Right lobe of liver (tissue), 6 donors: ENCODE measurements around the gene OBSCN. TPM values are rescaled to one million over a fixed set of nuclear protein-coding genes. Genes with fewer than 3 reads are reported as not detected.

Experiments used
- ATAC-seq, 4 donors: fragments of 200-7000 bp; cut with Tn5 transposase; one replicate each; pipeline ENCODE4 v1.9.1; 2020; ENCODE audit warnings: mild to moderate bottlenecking in 4 of 4, moderate library complexity in 4 of 4
- DNase-seq, 3 donors: peaks; one replicate each; pipeline ENCODE4 v3.0.0-alpha.2; 2020
- H3K27ac ChIP-seq, 3 donors: fragments of 200-600 bp; one replicate each; pipeline ENCODE4 v1.8.0; 2022
- H3K27me3 ChIP-seq, 2 donors: fragments of 200-600 bp; one replicate each; pipeline ENCODE4 v1.8.0; 2022
- H3K36me3 ChIP-seq, 4 donors: fragments of 200-600 bp; sonication (generic) in 1 of 4; one replicate each; pipeline versions ENCODE4 v1.5.1 to v1.8.0; 2017 to 2022; ENCODE audit warnings: control low read depth in 1 of 4
- H3K4me1 ChIP-seq, 4 donors: fragments of 200-600 bp; sonication (generic) in 1 of 4; one replicate each; pipeline versions ENCODE4 v1.5.1 to v1.8.0; 2017 to 2022; ENCODE audit warnings: control low read depth in 1 of 4
- H3K4me3 ChIP-seq, 3 donors: fragments of 200-600 bp; one replicate each; pipeline ENCODE4 v1.8.0; 2022
- H3K9me3 ChIP-seq, 4 donors: fragments of 200-600 bp; sonication (generic) in 1 of 4; one replicate each; pipeline versions ENCODE4 v1.5.1 to v1.8.0; 2017 to 2022; ENCODE audit warnings: control low read depth in 1 of 4
- POLR2A ChIP-seq: fragments of 450-650 bp; IDR thresholded peaks from one replicate; pipeline ENCODE4 v1.6.1; 2017; ENCODE audit warnings: antibody characterized with exemption, mild to moderate bottlenecking
- WGBS: methylation state at CpG from one replicate; pipeline ENCODE4 v1.1.6; 2018; ENCODE audit warnings: low coverage, low lambda C conversion rate; ENCODE audit not compliant: insufficient coverage; ENCODE audit errors: missing lambda C conversion rate; 5-methylcytosine and 5-hydroxymethylcytosine counted together
- intact Hi-C, 2 donors: fragments of 100-400 bp; cut with DNase I; formaldehyde crosslinking; loops; one replicate each; pipeline versions ENCODE4 v1.11.2 to v1.14.1; 2022
- total RNA-seq, 6 experiments: library from RNA; depleted of rRNA in 2 of 6; stranded (reverse); fragments of >200 nt in 2 of 6; fragmentation: NEBNext Ultra II Directional in 3 of 6; extraction: Animal tissue kit (Norgen Biotek cat#: 25700) in 3 of 6; gene quantifications; one replicate each; pipeline versions ENCODE4 v1.1.0 to v1.2.4, GENCODE V29; 2016 to 2023
- TF ChIP-seq, protein P1 (sequence below), 4 donors: fragments of 200-600 bp in 3 of 4; fragments of 450-650 bp in 1 of 4; IDR thresholded peaks; one replicate each; pipeline versions ENCODE4 v1.5.1 to v1.8.0; 2016 to 2022; ENCODE audit warnings: antibody characterized with exemption in 4 of 4, mild to moderate bottlenecking in 2 of 4
- donor health status: DM: no; HTN: yes; CAD: no.
- donor health status: DM: no; HTN: no; CAD: no.
- donor health status: DM: no; HTN: no; CAD: no.
- donor health status: DM: no; HTN: yes; CAD: no.
- donor health status: DM: no; HTN: yes; CAD: no.

The OBSCN gene
- total RNA-seq, 6 experiments from 2014 or later = 0.43 to 3.5 (median 2.0) TPM

DNA sequence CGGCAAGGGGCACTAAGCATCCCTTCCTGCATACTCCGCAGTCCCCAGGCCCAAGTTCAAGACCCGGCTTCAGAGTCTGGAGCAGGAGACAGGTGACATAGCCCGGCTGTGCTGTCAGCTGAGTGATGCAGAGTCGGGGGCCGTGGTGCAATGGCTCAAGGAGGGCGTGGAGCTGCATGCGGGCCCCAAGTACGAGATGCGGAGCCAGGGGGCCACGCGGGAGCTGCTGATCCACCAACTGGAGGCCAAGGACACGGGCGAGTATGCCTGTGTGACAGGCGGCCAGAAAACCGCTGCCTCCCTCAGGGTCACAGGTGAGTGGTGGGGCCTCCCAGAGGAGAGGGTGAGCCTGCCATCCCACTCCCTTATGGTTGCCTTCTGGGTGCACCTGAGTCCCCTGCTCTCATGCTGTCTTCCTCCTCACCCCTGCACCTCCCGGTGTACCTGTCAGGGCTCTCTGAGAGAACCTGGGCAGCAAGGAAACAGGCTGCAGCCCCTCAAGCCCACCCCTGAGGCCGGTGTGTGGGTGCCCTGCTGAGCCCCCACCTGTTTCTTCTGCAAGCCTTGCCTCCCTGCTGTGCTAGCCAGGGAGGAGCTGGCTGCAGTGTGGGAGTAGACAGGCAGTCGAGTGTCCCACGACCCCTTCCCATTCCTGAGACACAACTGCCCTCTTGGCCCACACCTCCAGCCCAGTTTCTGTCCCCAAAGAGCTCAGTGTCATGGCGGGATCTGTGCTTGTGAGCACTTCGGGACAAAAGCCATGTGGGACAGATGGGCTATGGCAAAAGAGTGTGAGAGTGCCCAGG is 99.6 kb downstream of the OBSCN start:
- Histone ChIP-seq H3K9me3 (peaks cover 0 to 2% (median under 1%) of the 10 kb centered on the region in 4 donors), H3K27ac (no peak overlapping the region), H3K4me3 (no peak overlapping the region), H3K27me3 (no peaks in the 10 kb centered on the region), H3K4me1 (no peaks in the 10 kb centered on the region), H3K36me3 (no peaks in the 10 kb centered on the region)
- 69% methylated on average over 3 of the region's 22 CpGs for WGBS
- no peak for TF ChIP-seq POLR2A
- TF ChIP-seq, protein P1, sequence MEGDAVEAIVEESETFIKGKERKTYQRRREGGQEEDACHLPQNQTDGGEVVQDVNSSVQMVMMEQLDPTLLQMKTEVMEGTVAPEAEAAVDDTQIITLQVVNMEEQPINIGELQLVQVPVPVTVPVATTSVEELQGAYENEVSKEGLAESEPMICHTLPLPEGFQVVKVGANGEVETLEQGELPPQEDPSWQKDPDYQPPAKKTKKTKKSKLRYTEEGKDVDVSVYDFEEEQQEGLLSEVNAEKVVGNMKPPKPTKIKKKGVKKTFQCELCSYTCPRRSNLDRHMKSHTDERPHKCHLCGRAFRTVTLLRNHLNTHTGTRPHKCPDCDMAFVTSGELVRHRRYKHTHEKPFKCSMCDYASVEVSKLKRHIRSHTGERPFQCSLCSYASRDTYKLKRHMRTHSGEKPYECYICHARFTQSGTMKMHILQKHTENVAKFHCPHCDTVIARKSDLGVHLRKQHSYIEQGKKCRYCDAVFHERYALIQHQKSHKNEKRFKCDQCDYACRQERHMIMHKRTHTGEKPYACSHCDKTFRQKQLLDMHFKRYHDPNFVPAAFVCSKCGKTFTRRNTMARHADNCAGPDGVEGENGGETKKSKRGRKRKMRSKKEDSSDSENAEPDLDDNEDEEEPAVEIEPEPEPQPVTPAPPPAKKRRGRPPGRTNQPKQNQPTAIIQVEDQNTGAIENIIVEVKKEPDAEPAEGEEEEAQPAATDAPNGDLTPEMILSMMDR (IDR thresholded peaks at IDR 0.05) = no peak
- intact Hi-C loops = no loop called here
- DNase-seq (peak; percentile 14 to 38 (median 37)), ATAC-seq (no peak)

DNA sequence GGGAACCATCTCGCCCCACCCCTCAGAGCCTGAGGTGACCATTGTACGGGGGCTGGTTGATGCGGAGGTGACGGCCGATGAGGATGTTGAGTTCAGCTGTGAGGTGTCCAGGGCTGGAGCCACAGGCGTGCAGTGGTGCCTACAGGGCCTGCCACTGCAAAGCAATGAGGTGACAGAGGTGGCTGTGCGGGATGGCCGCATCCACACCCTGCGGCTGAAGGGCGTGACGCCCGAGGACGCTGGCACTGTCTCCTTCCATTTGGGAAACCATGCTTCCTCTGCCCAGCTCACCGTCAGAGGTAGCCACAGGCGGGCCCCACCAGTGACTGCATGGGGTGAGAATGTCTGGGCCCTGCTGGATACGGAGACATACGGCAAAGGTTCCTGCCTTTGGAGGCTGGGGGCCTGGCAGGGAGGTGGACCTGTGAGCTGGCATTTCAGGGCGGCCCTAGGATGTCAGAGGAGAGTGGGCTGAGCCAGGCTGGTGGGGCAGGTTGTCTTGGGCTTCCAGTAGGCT is 100.3 kb downstream of the OBSCN start:
- Histone ChIP-seq H3K27me3 (no peaks in the 10 kb centered on the region), H3K4me1 (no peaks in the 10 kb centered on the region), H3K36me3 (no peaks in the 10 kb centered on the region), H3K9me3 (no peaks in the 10 kb centered on the region), H3K27ac (no peak overlapping the region), H3K4me3 (no peak overlapping the region)
- no peak for TF ChIP-seq POLR2A
- TF ChIP-seq, protein P1 (IDR thresholded peaks at IDR 0.05) = no peak
- ATAC-seq (no peak), DNase-seq (peak in 1 of 3 donors; percentile 35)
- WGBS = no CpG with 5 or more reads among the region's 18 CpGs
- intact Hi-C loops = no loop called here

DNA sequence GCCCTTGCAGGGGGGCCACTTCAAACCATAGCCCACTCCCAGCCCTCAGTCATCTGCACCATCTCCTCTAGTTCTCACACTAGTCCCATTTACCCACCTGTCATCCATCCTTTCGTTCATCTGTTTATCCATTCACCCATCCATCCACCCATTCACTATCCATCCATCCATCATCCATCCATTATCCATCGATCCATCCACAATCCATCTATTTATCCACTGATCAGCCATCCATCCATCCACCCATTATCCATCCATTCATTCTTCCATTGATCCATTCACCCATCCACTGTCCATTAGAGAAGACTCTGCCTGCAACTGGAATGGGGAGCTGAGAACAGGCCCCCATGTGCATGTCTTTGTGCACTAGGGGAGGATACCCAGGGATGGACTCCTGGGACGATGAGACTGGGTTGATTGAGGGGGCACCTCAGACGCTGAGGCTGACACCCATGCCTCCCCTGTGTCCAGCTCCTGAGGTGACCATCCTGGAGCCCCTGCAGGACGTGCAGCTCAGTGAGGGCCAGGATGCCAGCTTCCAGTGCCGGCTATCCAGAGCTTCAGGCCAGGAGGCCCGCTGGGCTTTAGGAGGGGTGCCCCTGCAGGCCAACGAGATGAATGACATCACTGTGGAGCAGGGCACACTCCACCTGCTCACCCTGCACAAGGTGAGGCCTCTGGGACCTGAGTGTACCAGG is 100.9 kb downstream of the OBSCN start:
- no peaks in the 10 kb centered on the region for H3K27me3 ChIP-seq
- ATAC-seq (no peak), DNase-seq (no peak)
- WGBS = 68% methylated on average over 5 of the region's 8 CpGs
- TF ChIP-seq, protein P1 (IDR thresholded peaks at IDR 0.05) = no peak
- no peak for TF ChIP-seq POLR2A
- no peaks in the 10 kb centered on the region for H3K36me3 ChIP-seq
- intact Hi-C loops = no loop called here
- H3K9me3 ChIP-seq = no peaks in the 10 kb centered on the region
- no peak overlapping the region for H3K27ac ChIP-seq
- no peak overlapping the region for H3K4me3 ChIP-seq
- no peaks in the 10 kb centered on the region for H3K4me1 ChIP-seq

DNA sequence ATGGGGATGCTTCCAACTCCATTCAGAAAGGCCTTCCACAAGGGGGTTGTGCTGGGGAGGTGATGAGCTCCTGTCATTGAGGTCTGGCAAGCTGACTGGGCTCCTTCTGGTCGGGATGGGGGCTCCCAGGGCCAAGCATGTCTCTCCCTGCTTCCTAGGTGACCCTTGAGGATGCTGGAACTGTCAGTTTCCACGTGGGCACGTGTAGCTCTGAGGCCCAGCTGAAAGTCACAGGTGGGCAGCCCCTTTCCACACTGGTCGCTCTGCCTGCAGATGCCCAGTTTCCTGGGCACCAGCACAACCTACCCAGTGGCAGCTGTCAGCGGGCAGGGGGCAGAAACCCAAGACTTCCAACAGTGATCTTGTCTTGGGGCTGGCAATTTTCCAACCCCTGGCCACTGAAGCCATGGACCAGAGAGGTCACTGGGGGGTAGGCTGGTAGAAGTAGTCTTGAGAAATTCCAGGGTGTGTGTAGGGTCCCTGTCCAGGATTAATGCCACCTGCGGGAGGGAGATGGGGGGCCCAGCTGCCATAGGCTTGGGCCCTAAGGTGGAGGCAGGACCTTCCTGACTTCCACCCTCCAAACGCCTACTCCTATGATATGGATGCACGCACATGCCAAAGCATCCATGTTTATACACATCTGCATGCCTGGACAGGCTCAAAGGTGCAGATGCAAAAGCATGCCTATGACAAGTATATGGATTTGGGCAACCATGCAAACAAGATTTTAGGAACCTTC is 101.7 kb downstream of the OBSCN start:
- ATAC-seq = no peak
- no CpG with 5 or more reads among the region's 8 CpGs for WGBS
- Histone ChIP-seq H3K27ac (no peak overlapping the region), H3K4me1 (no peaks in the 10 kb centered on the region), H3K4me3 (no peak overlapping the region), H3K27me3 (no peaks in the 10 kb centered on the region), H3K36me3 (no peaks in the 10 kb centered on the region), H3K9me3 (no peaks in the 10 kb centered on the region)
- intact Hi-C loops = no loop called here
- peak in 1 of 3 donors; percentile 33 for DNase-seq
- TF ChIP-seq POLR2A = no peak
- TF ChIP-seq, protein P1 (IDR thresholded peaks at IDR 0.05) = no peak
